Astrocyte (in vitro differentiated cells and primary cell): Measurements from ENCODE around the gene PAX6. TPM values are rescaled to one million over a fixed set of nuclear protein-coding genes. Genes with fewer than 3 reads are reported as not detected.

Experiments
- DNase-seq: peaks from one replicate; pipeline ENCODE4 v3.0.0-alpha.2; 2010; ENCODE audit warnings: low read depth
- FAIRE-seq: peaks from 2 replicates; lab custom pipeline; 2011; peaks lifted over from hg19 to GRCh38; lab: Jason Lieb, UNC
- H2AFZ ChIP-seq: 2 replicates; pipeline ENCODE4 v1.6.0; 2012; ENCODE audit warnings: low read depth, low read length, inconsistent platforms
- H3K27ac ChIP-seq: 2 replicates; pipeline ENCODE4 v1.5.1; 2011; ENCODE audit warnings: low read depth, low read length, inconsistent platforms
- H3K27me3 ChIP-seq: 2 replicates; pipeline ENCODE4 v1.6.0; 2011; ENCODE audit warnings: low read length, inconsistent platforms; ENCODE audit not compliant: insufficient read depth
- H3K36me3 ChIP-seq: 2 replicates; pipeline ENCODE4 v1.5.1; 2011; ENCODE audit warnings: low read length, inconsistent platforms; ENCODE audit not compliant: insufficient read depth
- H3K4me1 ChIP-seq: 2 replicates; pipeline ENCODE4 v1.5.1; 2011; ENCODE audit warnings: low read length, inconsistent platforms; ENCODE audit not compliant: insufficient read depth
- H3K4me2 ChIP-seq: 2 replicates; pipeline ENCODE4 v1.6.0; 2012; ENCODE audit warnings: low read length, inconsistent platforms
- H3K4me3 ChIP-seq: 2 replicates; pipeline ENCODE4 v1.5.1; 2011; ENCODE audit warnings: low read depth, mild to moderate bottlenecking, low read length, inconsistent platforms; ENCODE audit not compliant: insufficient read depth
- H3K79me2 ChIP-seq: 2 replicates; pipeline ENCODE4 v1.6.0; 2012; ENCODE audit warnings: mild to moderate bottlenecking, low read length, inconsistent platforms; ENCODE audit not compliant: insufficient read depth
- H3K9ac ChIP-seq: 2 replicates; pipeline ENCODE4 v1.6.0; 2012; ENCODE audit warnings: mild to moderate bottlenecking, low read length, inconsistent platforms
- H3K9me3 ChIP-seq: 2 replicates; pipeline ENCODE4 v1.5.1; 2012; ENCODE audit warnings: low read depth, mild to moderate bottlenecking, low read length, inconsistent platforms; ENCODE audit not compliant: insufficient read depth
- H4K20me1 ChIP-seq: 2 replicates; pipeline ENCODE4 v1.6.0; 2012; ENCODE audit warnings: low read length, inconsistent platforms; ENCODE audit not compliant: insufficient read depth
- H3K27ac Mint-ChIP-seq: one replicate; pipeline ENCODE4 v1.8.0; 2021; ENCODE audit warnings: mild to moderate bottlenecking, mixed read lengths; ENCODE audit not compliant: unreplicated experiment
- H3K27me3 Mint-ChIP-seq: one replicate; pipeline ENCODE4 v1.8.0; 2021; ENCODE audit warnings: low read depth, mixed read lengths; ENCODE audit not compliant: unreplicated experiment
- H3K36me3 Mint-ChIP-seq: one replicate; pipeline ENCODE4 v1.8.0; 2021; ENCODE audit warnings: low read depth, mixed read lengths; ENCODE audit not compliant: unreplicated experiment
- H3K4me1 Mint-ChIP-seq: one replicate; pipeline ENCODE4 v1.8.0; 2021; ENCODE audit warnings: low read depth, mixed read lengths; ENCODE audit not compliant: unreplicated experiment
- H3K4me3 Mint-ChIP-seq: one replicate; pipeline ENCODE4 v1.8.0; 2021; ENCODE audit warnings: mild to moderate bottlenecking, moderate library complexity, mixed read lengths; ENCODE audit not compliant: unreplicated experiment
- H3K9me3 Mint-ChIP-seq: one replicate; pipeline ENCODE4 v1.8.0; 2021; ENCODE audit warnings: mild to moderate bottlenecking, mixed read lengths; ENCODE audit not compliant: unreplicated experiment
- EZH2 ChIP-seq: IDR thresholded peaks from 2 replicates; pipeline ENCODE4 v1.6.1; 2012; ENCODE audit warnings: mild to moderate bottlenecking, low read length, inconsistent platforms; ENCODE audit not compliant: insufficient read depth
- total RNA-seq: library from RNA; stranded (reverse); gene quantifications from 2 replicates; pipeline ENCODE4 v1.2.1, GENCODE V29; 2021
- TF ChIP-seq, protein P1 (sequence below): IDR thresholded peaks from 2 replicates; pipeline ENCODE4 v1.5.1; 2011; ENCODE audit warnings: low read depth, mild to moderate bottlenecking, inconsistent platforms, low read length, moderate library complexity; ENCODE audit not compliant: insufficient read depth

PAX6 gene
- total RNA-seq, 1 donor from 2014 or later: 12.2 TPM

DNA sequence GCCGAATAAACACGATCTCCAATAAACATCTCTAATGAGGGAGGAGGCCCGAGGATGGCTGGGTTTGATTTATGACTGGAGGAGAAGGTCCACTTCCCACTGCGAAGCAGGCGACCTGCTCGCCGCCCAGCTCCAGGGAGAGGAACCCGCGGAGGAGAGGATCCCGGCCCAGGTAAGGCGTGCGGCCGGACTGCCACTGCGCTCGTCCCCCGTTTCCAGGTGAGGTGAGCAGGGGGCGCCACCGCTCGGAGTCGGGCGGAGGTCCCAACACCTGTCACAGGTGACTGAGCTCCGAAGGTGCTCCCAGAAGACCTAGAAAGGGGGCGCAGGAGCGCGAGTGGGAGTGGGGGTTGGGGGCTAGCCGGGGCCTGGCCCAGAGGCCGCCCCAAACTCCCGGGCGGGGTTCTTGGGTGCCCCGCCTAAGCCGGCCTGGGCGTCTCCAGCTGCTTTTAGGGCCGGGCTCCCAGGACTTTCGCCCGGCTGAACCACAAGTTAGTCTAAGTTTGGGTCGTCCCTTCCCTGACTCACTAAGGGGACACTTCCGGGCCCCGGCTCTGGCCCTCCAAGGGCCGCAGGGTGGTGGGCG is 5.4 kb upstream of the PAX6 start:
- no peaks in the 10 kb centered on the region for H3K36me3 ChIP-seq
- peak overlapping the region; percentile 60 for H3K4me3 ChIP-seq
- H3K9me3 Mint-ChIP-seq: peaks cover 10% of the 10 kb centered on the region
- no peaks in the 10 kb centered on the region for H4K20me1 ChIP-seq
- H2AFZ ChIP-seq: peak overlapping the region; percentile 76
- peaks cover 6% of the 10 kb centered on the region for H3K79me2 ChIP-seq
- peaks cover 24% of the 10 kb centered on the region for H3K4me1 ChIP-seq
- DNase-seq: peak; percentile 8
- peaks cover 6% of the 10 kb centered on the region for H3K4me1 Mint-ChIP-seq
- H3K27me3 ChIP-seq: peaks cover 60% of the 10 kb centered on the region
- H3K27me3 Mint-ChIP-seq: peaks cover 70% of the 10 kb centered on the region
- peak overlapping the region; percentile 53 for H3K27ac Mint-ChIP-seq
- H3K4me3 Mint-ChIP-seq: peak overlapping the region; percentile 57
- peak overlapping the region; percentile 49 for H3K9ac ChIP-seq
- H3K9me3 ChIP-seq: no peaks in the 10 kb centered on the region
- peaks cover 3% of the 10 kb centered on the region for H3K36me3 Mint-ChIP-seq
- peak overlapping the region; percentile 99 for H3K4me2 ChIP-seq
- TF ChIP-seq, protein P1, sequence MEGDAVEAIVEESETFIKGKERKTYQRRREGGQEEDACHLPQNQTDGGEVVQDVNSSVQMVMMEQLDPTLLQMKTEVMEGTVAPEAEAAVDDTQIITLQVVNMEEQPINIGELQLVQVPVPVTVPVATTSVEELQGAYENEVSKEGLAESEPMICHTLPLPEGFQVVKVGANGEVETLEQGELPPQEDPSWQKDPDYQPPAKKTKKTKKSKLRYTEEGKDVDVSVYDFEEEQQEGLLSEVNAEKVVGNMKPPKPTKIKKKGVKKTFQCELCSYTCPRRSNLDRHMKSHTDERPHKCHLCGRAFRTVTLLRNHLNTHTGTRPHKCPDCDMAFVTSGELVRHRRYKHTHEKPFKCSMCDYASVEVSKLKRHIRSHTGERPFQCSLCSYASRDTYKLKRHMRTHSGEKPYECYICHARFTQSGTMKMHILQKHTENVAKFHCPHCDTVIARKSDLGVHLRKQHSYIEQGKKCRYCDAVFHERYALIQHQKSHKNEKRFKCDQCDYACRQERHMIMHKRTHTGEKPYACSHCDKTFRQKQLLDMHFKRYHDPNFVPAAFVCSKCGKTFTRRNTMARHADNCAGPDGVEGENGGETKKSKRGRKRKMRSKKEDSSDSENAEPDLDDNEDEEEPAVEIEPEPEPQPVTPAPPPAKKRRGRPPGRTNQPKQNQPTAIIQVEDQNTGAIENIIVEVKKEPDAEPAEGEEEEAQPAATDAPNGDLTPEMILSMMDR: no peak
- TF ChIP-seq EZH2: no peak
- H3K27ac ChIP-seq: no peak overlapping the region
- FAIRE-seq: no peak

DNA sequence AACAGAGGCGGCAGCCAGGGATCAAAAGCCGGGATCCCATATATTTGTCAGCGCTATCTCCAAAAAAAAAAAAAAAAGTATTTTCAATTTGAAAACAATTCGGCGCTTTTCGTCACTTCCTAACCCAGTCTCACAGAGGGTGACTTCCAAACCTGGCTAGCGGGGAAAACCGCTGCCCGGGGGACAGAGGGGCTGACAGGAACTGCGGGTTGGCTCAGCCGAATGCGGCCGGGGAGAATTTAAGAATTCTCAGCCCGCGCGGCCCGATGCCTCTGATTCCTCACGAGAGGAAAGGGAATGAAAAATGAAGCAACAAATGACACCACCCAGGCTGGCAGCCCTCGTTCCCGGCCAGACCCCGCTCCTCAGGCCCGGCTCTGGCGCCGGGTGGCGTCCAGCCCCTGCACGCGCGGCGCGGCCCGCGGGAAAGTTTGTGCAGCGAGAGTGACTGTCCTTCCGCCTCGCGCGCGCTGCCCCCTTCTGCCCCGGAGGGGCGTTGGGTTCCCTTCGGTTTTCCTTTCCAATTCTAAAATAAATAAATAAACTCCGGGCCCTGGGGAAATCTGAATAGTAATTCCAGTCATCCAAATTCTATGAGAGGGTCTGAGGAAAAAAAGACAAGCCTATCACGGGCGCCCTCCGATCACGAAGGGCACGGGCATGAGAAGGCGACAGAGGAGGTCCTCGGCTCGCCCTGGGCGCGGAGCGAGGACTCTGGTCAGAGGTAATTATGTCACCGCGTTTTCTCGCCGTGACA is 4.8 kb upstream of the PAX6 start:
- Mint-ChIP-seq H3K9me3 (peaks cover 8% of the 10 kb centered on the region), H3K4me3 (peak overlapping the region; percentile 57), H3K36me3 (peaks cover 3% of the 10 kb centered on the region), H3K27me3 (peaks cover 68% of the 10 kb centered on the region), H3K4me1 (peaks cover 6% of the 10 kb centered on the region), H3K27ac (peak overlapping the region; percentile 53)
- H3K4me1 ChIP-seq: peaks cover 24% of the 10 kb centered on the region
- peak overlapping the region; percentile 11 for H3K27ac ChIP-seq
- FAIRE-seq (no peak), DNase-seq (peak; percentile 6)
- no peaks in the 10 kb centered on the region for H4K20me1 ChIP-seq
- peaks cover 56% of the 10 kb centered on the region for H3K27me3 ChIP-seq
- H3K9ac ChIP-seq: peak overlapping the region; percentile 64
- peak overlapping the region; percentile 52 for H2AFZ ChIP-seq
- H3K4me3 ChIP-seq: peak overlapping the region; percentile 60
- H3K79me2 ChIP-seq: peaks cover 6% of the 10 kb centered on the region
- no peaks in the 10 kb centered on the region for H3K9me3 ChIP-seq
- H3K4me2 ChIP-seq: peak overlapping the region; percentile 99
- H3K36me3 ChIP-seq: no peaks in the 10 kb centered on the region
- TF ChIP-seq, protein P1: no peak
- TF ChIP-seq EZH2: no peak
